ENCODE data around the gene HBE1. TPM values are rescaled to one million over a fixed set of nuclear protein-coding genes. Genes with fewer than 3 reads are reported as not detected.

The HBE1 gene
- total RNA-seq, 4 donors from 2014 or later = 0.67 TPM; not detected in 3

- Histone ChIP-seq H3K4me3 (no peak overlapping the region), H3K27ac (no peak overlapping the region), H3K36me3 (no peaks in the 10 kb centered on the region), H3K27me3 (no peaks in the 10 kb centered on the region), H3K4me1 (no peaks in the 10 kb centered on the region), H3K9me3 (no peaks in the 10 kb centered on the region)
- TF ChIP-seq CTCF (IDR thresholded peaks at IDR 0.05) = no peak
- TF ChIP-seq POLR2A (IDR thresholded peaks at IDR 0.05) = no peak
- no peak for TF ChIP-seq POLR2AphosphoS5 (IDR thresholded peaks at IDR 0.05)
- TF ChIP-seq EP300 (IDR thresholded peaks at IDR 0.05) = no peak
- no peak for ATAC-seq
- WGBS, 2 donors (ENCODE audit: low coverage in 1 of 2) = 67 to 100% methylated on average over 1 of the region's 1 CpG
Observed at GRCh38 chr11:5304046-5304445, 34.3 kb upstream of the HBE1 start.

GRCh38 chr11:5303626-5304025, 33.9 kb upstream of the HBE1 start:
- H3K9me3 ChIP-seq = no peaks in the 10 kb centered on the region
- no peaks in the 10 kb centered on the region for H3K36me3 ChIP-seq
- 71 to 75% methylated on average over 5 of the region's 5 CpGs for WGBS, 2 donors (ENCODE audit: low coverage in 1 of 2)
- no peak overlapping the region for H3K4me3 ChIP-seq
- no peak for ATAC-seq
- no peaks in the 10 kb centered on the region for H3K4me1 ChIP-seq
- TF ChIP-seq POLR2A (IDR thresholded peaks at IDR 0.05) = no peak
- TF ChIP-seq CTCF (IDR thresholded peaks at IDR 0.05) = no peak
- TF ChIP-seq EP300 (IDR thresholded peaks at IDR 0.05) = no peak
- no peak for TF ChIP-seq POLR2AphosphoS5 (IDR thresholded peaks at IDR 0.05)
- H3K27me3 ChIP-seq = no peaks in the 10 kb centered on the region
- H3K27ac ChIP-seq = no peak overlapping the region

GRCh38 chr11:5301846-5302245, 32.1 kb upstream of the HBE1 start, which contains the start of gene OR51B4:
Gene OR51B4 (minus strand): TSS chr11:5301946. CDS start chr11:5301946, 0 bp downstream.
- Histone ChIP-seq H3K9me3 (no peaks in the 10 kb centered on the region), H3K4me1 (no peaks in the 10 kb centered on the region), H3K27me3 (no peaks in the 10 kb centered on the region), H3K4me3 (no peak within 1 kb of the TSS), H3K36me3 (no peaks in the 10 kb centered on the region), H3K27ac (no peak within 1 kb of the TSS)
- WGBS, 2 donors (ENCODE audit: low coverage in 1 of 2) = 61 to 71% methylated on average over 2 of the region's 2 CpGs
- no peak for ATAC-seq
- no peak for TF ChIP-seq CTCF (IDR thresholded peaks at IDR 0.05)
- TF ChIP-seq POLR2AphosphoS5 (IDR thresholded peaks at IDR 0.05) = no peak
- TF ChIP-seq EP300 (IDR thresholded peaks at IDR 0.05) = no peak
- TF ChIP-seq POLR2A (IDR thresholded peaks at IDR 0.05) = no peak

- ATAC-seq = no peak
- Histone ChIP-seq H3K36me3 (no peaks in the 10 kb centered on the region), H3K27ac (no peak overlapping the region), H3K27me3 (no peaks in the 10 kb centered on the region), H3K4me3 (no peak overlapping the region), H3K4me1 (no peaks in the 10 kb centered on the region), H3K9me3 (no peaks in the 10 kb centered on the region)
- TF ChIP-seq CTCF (IDR thresholded peaks at IDR 0.05) (no peak), POLR2AphosphoS5 (IDR thresholded peaks at IDR 0.05) (no peak), EP300 (IDR thresholded peaks at IDR 0.05) (no peak), POLR2A (IDR thresholded peaks at IDR 0.05) (no peak)
- 55 to 63% methylated on average over 3 of the region's 3 CpGs for WGBS, 2 donors (ENCODE audit: low coverage in 1 of 2)
Observed at GRCh38 chr11:5300251-5300650, 30.5 kb upstream of the HBE1 start.

- Histone ChIP-seq H3K27me3 (no peaks in the 10 kb centered on the region), H3K36me3 (no peaks in the 10 kb centered on the region), H3K9me3 (no peaks in the 10 kb centered on the region), H3K27ac (no peak overlapping the region), H3K4me3 (no peak overlapping the region), H3K4me1 (no peaks in the 10 kb centered on the region)
- WGBS, 2 donors (ENCODE audit: low coverage in 1 of 2) = 64 to 70% methylated on average over 1 of the region's 1 CpG
- TF ChIP-seq CTCF (IDR thresholded peaks at IDR 0.05) (no peak), EP300 (IDR thresholded peaks at IDR 0.05) (no peak), POLR2A (IDR thresholded peaks at IDR 0.05) (no peak), POLR2AphosphoS5 (IDR thresholded peaks at IDR 0.05) (no peak)
- ATAC-seq = no peak
Observed at GRCh38 chr11:5298451-5298850, 28.7 kb upstream of the HBE1 start.

Measured in gastroesophageal sphincter (tissue), 4 donors.